Measurements from ENCODE around the gene THG1L.

- TF ChIP-seq ISL1 (CRISPR knock-in tag; IDR thresholded peaks at IDR 0.05) (no peak), BACH2 (CRISPR knock-in tag; IDR thresholded peaks at IDR 0.05; ENCODE audit: borderline replicate concordance) (no peak), ZNF8 (CRISPR knock-in tag; IDR thresholded peaks at IDR 0.05) (no peak), SNAI2 (CRISPR knock-in tag; IDR thresholded peaks at IDR 0.05) (no peak), GLIS3 (CRISPR knock-in tag; IDR thresholded peaks at IDR 0.05) (no peak), ZFP30 (CRISPR knock-in tag; IDR thresholded peaks at IDR 0.05) (no peak), TSHZ2 (CRISPR knock-in tag; IDR thresholded peaks at IDR 0.05) (no peak), RARB (CRISPR knock-in tag; IDR thresholded peaks at IDR 0.05) (no peak), POU6F1 (CRISPR knock-in tag; IDR thresholded peaks at IDR 0.05; ENCODE audit: borderline replicate concordance, low read depth) (no peak), PATZ1 (CRISPR knock-in tag; IDR thresholded peaks at IDR 0.05; ENCODE audit: borderline replicate concordance) (no peak)
Measured at GRCh38 chr5:157766442-157766841, 35.2 kb downstream of the THG1L start.
